ENCODE results near the gene B4GALNT4. TPM values are rescaled to one million over a fixed set of nuclear protein-coding genes. Genes with fewer than 3 reads are reported as not detected.
"Not testable (repeated sequence)": the region's sequence is repeated elsewhere in the genome, so short reads cannot be mapped to it uniquely, and the experiment has no call there.

B4GALNT4 gene
- total RNA-seq, 1 donor from 2014 or later: 16.4 TPM

GRCh38 chr11:385594-386351 lies 16.5 kb downstream of the B4GALNT4 start:
- no peak overlapping the region for H3K27ac Mint-ChIP-seq
- Histone ChIP-seq H3K4me1 (no peaks in the 10 kb centered on the region), H3K27me3 (no peaks in the 10 kb centered on the region), H2AFZ (replicated peaks) (no peak overlapping the region), H4K20me1 (ENCODE audit: low read depth) (no peaks in the 10 kb centered on the region), H3F3A (ENCODE audit: low read depth) (no peaks in the 10 kb centered on the region), H3K79me2 (ENCODE audit: low read depth) (no peaks in the 10 kb centered on the region), H3K9ac (no peak overlapping the region), H3K27ac (no peak overlapping the region), H3K4me2 (no peak overlapping the region), H3K36me3 (no peaks in the 10 kb centered on the region), H3K9me3 (ENCODE audit: low read depth) (no peaks in the 10 kb centered on the region), H3K4me3 (no peak overlapping the region)
- peaks cover 5% of the 10 kb centered on the region for H3K9me3 Mint-ChIP-seq
- H3K36me3 Mint-ChIP-seq: peaks cover 11% of the 10 kb centered on the region
- peaks cover 15% of the 10 kb centered on the region for H3K27me3 Mint-ChIP-seq (ENCODE audit: insufficient read depth, low read depth)
- TF ChIP-seq, protein P1, sequence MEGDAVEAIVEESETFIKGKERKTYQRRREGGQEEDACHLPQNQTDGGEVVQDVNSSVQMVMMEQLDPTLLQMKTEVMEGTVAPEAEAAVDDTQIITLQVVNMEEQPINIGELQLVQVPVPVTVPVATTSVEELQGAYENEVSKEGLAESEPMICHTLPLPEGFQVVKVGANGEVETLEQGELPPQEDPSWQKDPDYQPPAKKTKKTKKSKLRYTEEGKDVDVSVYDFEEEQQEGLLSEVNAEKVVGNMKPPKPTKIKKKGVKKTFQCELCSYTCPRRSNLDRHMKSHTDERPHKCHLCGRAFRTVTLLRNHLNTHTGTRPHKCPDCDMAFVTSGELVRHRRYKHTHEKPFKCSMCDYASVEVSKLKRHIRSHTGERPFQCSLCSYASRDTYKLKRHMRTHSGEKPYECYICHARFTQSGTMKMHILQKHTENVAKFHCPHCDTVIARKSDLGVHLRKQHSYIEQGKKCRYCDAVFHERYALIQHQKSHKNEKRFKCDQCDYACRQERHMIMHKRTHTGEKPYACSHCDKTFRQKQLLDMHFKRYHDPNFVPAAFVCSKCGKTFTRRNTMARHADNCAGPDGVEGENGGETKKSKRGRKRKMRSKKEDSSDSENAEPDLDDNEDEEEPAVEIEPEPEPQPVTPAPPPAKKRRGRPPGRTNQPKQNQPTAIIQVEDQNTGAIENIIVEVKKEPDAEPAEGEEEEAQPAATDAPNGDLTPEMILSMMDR (IDR thresholded peaks at IDR 0.05): no peak
- TF ChIP-seq EZH2phosphoT487 (IDR thresholded peaks at IDR 0.05) (no peak), EZH2 (IDR thresholded peaks at IDR 0.05) (no peak)
- no peak overlapping the region for H3K4me3 Mint-ChIP-seq
- peaks cover 5% of the 10 kb centered on the region for H3K4me1 Mint-ChIP-seq
- DNase-seq (ENCODE audit: low spot score): no peak

DNA sequence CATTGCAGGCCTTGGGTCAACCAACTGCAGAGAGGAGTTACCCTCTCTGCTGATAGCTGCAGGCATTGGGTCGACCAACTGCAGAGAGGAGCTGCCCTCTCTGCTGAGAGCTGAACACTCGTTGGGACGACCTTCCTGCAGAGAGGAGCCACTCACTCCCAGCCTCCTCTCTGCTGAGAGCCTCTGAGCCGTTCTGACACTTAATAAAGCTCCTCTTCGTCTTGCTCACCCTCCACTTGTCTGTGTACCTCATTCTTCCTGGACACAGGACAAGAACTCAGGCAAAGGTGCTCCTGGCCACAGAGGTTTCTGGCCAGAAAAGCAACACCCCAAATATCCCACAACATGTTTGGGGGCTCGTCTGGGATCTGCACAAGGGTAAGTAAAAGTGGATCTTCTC lies 17.2 kb downstream of the B4GALNT4 start:
- H3K4me1 ChIP-seq: no peaks in the 10 kb centered on the region
- H3K36me3 ChIP-seq: no peaks in the 10 kb centered on the region
- H3K9me3 Mint-ChIP-seq: peaks cover 5% of the 10 kb centered on the region
- peaks cover 5% of the 10 kb centered on the region for H3K4me1 Mint-ChIP-seq
- H3F3A ChIP-seq (ENCODE audit: low read depth): no peaks in the 10 kb centered on the region
- H3K4me3 Mint-ChIP-seq: no peak overlapping the region
- no peaks in the 10 kb centered on the region for H3K27me3 ChIP-seq
- H3K27ac ChIP-seq: no peak overlapping the region
- H3K27ac Mint-ChIP-seq: no peak overlapping the region
- peaks cover 11% of the 10 kb centered on the region for H3K36me3 Mint-ChIP-seq
- no peaks in the 10 kb centered on the region for H3K79me2 ChIP-seq (ENCODE audit: low read depth)
- peaks cover 15% of the 10 kb centered on the region for H3K27me3 Mint-ChIP-seq (ENCODE audit: insufficient read depth, low read depth)
- no peak overlapping the region for H2AFZ ChIP-seq (replicated peaks)
- no peak for TF ChIP-seq EZH2 (IDR thresholded peaks at IDR 0.05)
- TF ChIP-seq, protein P1 (IDR thresholded peaks at IDR 0.05): no peak
- TF ChIP-seq EZH2phosphoT487 (IDR thresholded peaks at IDR 0.05): no peak
- no peak overlapping the region for H3K9ac ChIP-seq
- H3K9me3 ChIP-seq (ENCODE audit: low read depth): no peaks in the 10 kb centered on the region
- H3K4me2 ChIP-seq: no peak overlapping the region
- H4K20me1 ChIP-seq (ENCODE audit: low read depth): no peaks in the 10 kb centered on the region
- no peak overlapping the region for H3K4me3 ChIP-seq
- DNase-seq (ENCODE audit: low spot score): no peak

GRCh38 chr11:387193-387793 lies 18.0 kb downstream of the B4GALNT4 start:
- H3K36me3 ChIP-seq: no peaks in the 10 kb centered on the region
- H4K20me1 ChIP-seq (ENCODE audit: low read depth): no peaks in the 10 kb centered on the region
- H3F3A ChIP-seq (ENCODE audit: low read depth): no peaks in the 10 kb centered on the region
- no peak for TF ChIP-seq EZH2 (IDR thresholded peaks at IDR 0.05)
- TF ChIP-seq, protein P1 (IDR thresholded peaks at IDR 0.05): no peak
- no peak for TF ChIP-seq EZH2phosphoT487 (IDR thresholded peaks at IDR 0.05)
- no peak overlapping the region for H2AFZ ChIP-seq (replicated peaks)
- no peaks in the 10 kb centered on the region for H3K9me3 ChIP-seq (ENCODE audit: low read depth)
- H3K4me2 ChIP-seq: no peak overlapping the region
- peaks cover 5% of the 10 kb centered on the region for H3K4me1 Mint-ChIP-seq
- no peak overlapping the region for H3K27ac ChIP-seq
- no peak overlapping the region for H3K9ac ChIP-seq
- H3K27me3 Mint-ChIP-seq (ENCODE audit: insufficient read depth, low read depth): peaks cover 11% of the 10 kb centered on the region
- peaks cover 6% of the 10 kb centered on the region for H3K36me3 Mint-ChIP-seq
- H3K4me1 ChIP-seq: no peaks in the 10 kb centered on the region
- no peak for DNase-seq (ENCODE audit: low spot score)
- H3K4me3 ChIP-seq: no peak overlapping the region
- H3K27ac Mint-ChIP-seq: no peak overlapping the region
- no peaks in the 10 kb centered on the region for H3K27me3 ChIP-seq
- no peak overlapping the region for H3K4me3 Mint-ChIP-seq
- H3K9me3 Mint-ChIP-seq: peaks cover 5% of the 10 kb centered on the region
- H3K79me2 ChIP-seq (ENCODE audit: low read depth): no peaks in the 10 kb centered on the region

GRCh38 chr11:389369-389768 lies 20.1 kb downstream of the B4GALNT4 start:
- H3K4me3 ChIP-seq; H3K9me3 Mint-ChIP-seq; H3K27me3 Mint-ChIP-seq (ENCODE audit: insufficient read depth, low read depth); H3K4me1 ChIP-seq; H3K4me2 ChIP-seq; H3K36me3 Mint-ChIP-seq; H3K27ac Mint-ChIP-seq; H3K9me3 ChIP-seq (ENCODE audit: low read depth); H2AFZ ChIP-seq (replicated peaks); H3F3A ChIP-seq (ENCODE audit: low read depth); H3K4me3 Mint-ChIP-seq; DNase-seq (ENCODE audit: low spot score); H3K27ac ChIP-seq; H4K20me1 ChIP-seq (ENCODE audit: low read depth); H3K4me1 Mint-ChIP-seq; H3K27me3 ChIP-seq; H3K79me2 ChIP-seq (ENCODE audit: low read depth); H3K9ac ChIP-seq; H3K36me3 ChIP-seq: not testable (repeated sequence)

Measured in neural progenitor cell (in vitro differentiated cells).